ENCODE results near the gene ZNF324. TPM values are rescaled to one million over a fixed set of nuclear protein-coding genes. Genes with fewer than 3 reads are reported as not detected.
"Not testable (repeated sequence)": the region's sequence is repeated elsewhere in the genome, so short reads cannot be mapped to it uniquely, and the experiment has no call there.

ZNF324 gene
- total and polyA plus RNA-seq, 7 donors: 3.6 to 16.4 (median 10.5) TPM

DNA sequence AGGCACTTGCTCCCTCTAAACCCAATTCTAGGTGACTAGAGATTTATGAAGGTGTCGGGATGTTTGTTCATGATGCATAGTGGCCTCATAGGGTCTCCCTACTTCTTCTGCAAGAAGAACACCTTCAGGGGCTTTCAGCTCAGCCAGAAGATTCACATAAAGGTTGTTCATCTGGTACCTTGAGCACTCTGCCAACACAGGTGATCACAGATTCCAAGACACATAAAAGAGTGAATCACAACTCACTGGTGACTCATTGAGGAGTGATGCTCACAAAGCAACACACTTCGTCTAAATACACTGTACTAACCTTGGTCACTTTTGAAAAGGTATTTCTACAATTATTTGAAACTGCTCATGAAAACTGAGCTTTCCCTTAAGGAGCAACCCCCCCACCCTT is 6.8 kb upstream of the ZNF324 start:
- no peak overlapping the region for H3K27ac ChIP-seq
- TF ChIP-seq EP300 (IDR thresholded peaks at IDR 0.05) (no peak), CTCF (IDR thresholded peaks at IDR 0.05) (no peak), POLR2AphosphoS5 (IDR thresholded peaks at IDR 0.05) (no peak), POLR2A (IDR thresholded peaks at IDR 0.05) (no peak)
- H3K9me3 ChIP-seq: no peaks in the 10 kb centered on the region
- intact Hi-C loops (cut with DNase I): no loop called here
- no peak overlapping the region for H3K4me3 ChIP-seq
- no peaks in the 10 kb centered on the region for H3K27me3 ChIP-seq
- DNase-seq: no peak
- H3K36me3 ChIP-seq: peaks cover 0 to 23% (median 4%) of the 10 kb centered on the region in 4 donors
- H3K4me1 ChIP-seq: no peaks in the 10 kb centered on the region
- WGBS, 2 donors: 89 to 90% methylated on average over 2 of the region's 2 CpGs

- intact Hi-C loops (cut with DNase I): loop anchor here (2.0 kb wide), 1 partner anchor 15 kb away; the partner anchor contains the start of gene ZNF324B
- no peaks in the 10 kb centered on the region for H3K27me3 ChIP-seq
- TF ChIP-seq POLR2A (IDR thresholded peaks at IDR 0.05) (no peak), CTCF (IDR thresholded peaks at IDR 0.05) (no peak), EP300 (IDR thresholded peaks at IDR 0.05) (no peak), POLR2AphosphoS5 (IDR thresholded peaks at IDR 0.05) (no peak)
- peak overlapping the region; percentile 15 to 99 (median 91) for H3K4me3 ChIP-seq
- H3K4me1 ChIP-seq: peaks cover 0 to 23% (median 14%) of the 10 kb centered on the region in 4 donors
- H3K36me3 ChIP-seq: peaks cover 6 to 20% (median 9%) of the 10 kb centered on the region in 4 donors
- peak overlapping the region in 2 of 4 donors; percentile 14 to 88 for H3K27ac ChIP-seq
- no peaks in the 10 kb centered on the region for H3K9me3 ChIP-seq
- no peak for DNase-seq
- 29 to 35% methylated on average over 20 of the region's 20 CpGs for WGBS, 2 donors
Observed at GRCh38 chr19:58466089-58466759, 656 bp upstream of the ZNF324 start.

DNA sequence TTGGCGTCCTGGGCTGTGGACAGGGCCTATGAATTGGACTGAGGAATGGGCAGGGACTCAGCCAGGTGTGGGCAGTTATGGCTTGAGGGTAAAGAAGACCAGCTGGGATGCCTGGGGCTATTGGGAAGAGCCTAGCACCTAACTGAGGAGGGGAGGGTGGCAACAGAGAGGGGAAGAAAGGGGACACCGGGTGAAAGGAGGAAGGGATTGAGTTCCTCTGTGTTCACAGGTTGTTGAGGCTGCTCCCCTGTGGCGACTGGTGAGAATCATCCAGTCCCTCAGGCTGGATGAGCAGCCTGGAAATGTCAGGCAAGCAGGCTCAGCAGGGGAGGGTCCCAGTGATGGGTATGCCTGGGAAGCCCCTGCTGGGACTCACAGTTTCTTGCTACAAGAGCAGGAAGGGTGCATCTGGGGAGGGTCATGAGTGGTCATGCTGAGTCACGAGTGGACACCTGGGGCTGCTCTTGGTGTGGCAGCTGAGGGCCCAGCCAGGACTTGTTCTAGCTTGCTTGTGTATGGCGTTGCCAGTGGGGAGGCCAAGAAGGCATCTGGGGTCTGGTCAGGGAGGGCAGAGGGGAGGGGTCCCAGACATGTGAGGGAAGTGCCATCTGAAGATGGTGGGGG is 1.4 kb downstream of the ZNF324 start:
- intact Hi-C loops (cut with DNase I): no loop called here
- no peak for DNase-seq
- no peak overlapping the region for H3K27ac ChIP-seq
- peak overlapping the region in 1 of 4 donors; percentile 99 for H3K4me3 ChIP-seq
- peaks cover 17 to 39% (median 19%) of the 10 kb centered on the region in 4 donors for H3K36me3 ChIP-seq
- 66 to 68% methylated on average over 5 of the region's 5 CpGs for WGBS, 2 donors
- H3K4me1 ChIP-seq: peaks cover 0 to 23% (median 14%) of the 10 kb centered on the region in 4 donors
- TF ChIP-seq EP300 (IDR thresholded peaks at IDR 0.05) (no peak), CTCF (IDR thresholded peaks at IDR 0.05) (no peak)
- H3K9me3 ChIP-seq: no peaks in the 10 kb centered on the region
- no peaks in the 10 kb centered on the region for H3K27me3 ChIP-seq

- no peak overlapping the region for H3K27ac ChIP-seq
- 93 to 96% methylated on average over 17 of the region's 17 CpGs for WGBS, 2 donors
- no peaks in the 10 kb centered on the region for H3K27me3 ChIP-seq
- TF ChIP-seq POLR2A (IDR thresholded peaks at IDR 0.05) (no peak), POLR2AphosphoS5 (IDR thresholded peaks at IDR 0.05) (no peak), CTCF (IDR thresholded peaks at IDR 0.05) (no peak)
- no peaks in the 10 kb centered on the region for H3K9me3 ChIP-seq
- H3K4me3 ChIP-seq: no peak overlapping the region
- H3K36me3 ChIP-seq: peaks cover 17 to 41% (median 19%) of the 10 kb centered on the region in 4 donors
- H3K4me1 ChIP-seq: peaks cover 0 to 23% (median 14%) of the 10 kb centered on the region in 4 donors
- DNase-seq: no peak
- intact Hi-C loops (cut with DNase I): no loop called here
Observed at GRCh38 chr19:58469241-58470013, 2.5 kb downstream of the ZNF324 start.

DNA sequence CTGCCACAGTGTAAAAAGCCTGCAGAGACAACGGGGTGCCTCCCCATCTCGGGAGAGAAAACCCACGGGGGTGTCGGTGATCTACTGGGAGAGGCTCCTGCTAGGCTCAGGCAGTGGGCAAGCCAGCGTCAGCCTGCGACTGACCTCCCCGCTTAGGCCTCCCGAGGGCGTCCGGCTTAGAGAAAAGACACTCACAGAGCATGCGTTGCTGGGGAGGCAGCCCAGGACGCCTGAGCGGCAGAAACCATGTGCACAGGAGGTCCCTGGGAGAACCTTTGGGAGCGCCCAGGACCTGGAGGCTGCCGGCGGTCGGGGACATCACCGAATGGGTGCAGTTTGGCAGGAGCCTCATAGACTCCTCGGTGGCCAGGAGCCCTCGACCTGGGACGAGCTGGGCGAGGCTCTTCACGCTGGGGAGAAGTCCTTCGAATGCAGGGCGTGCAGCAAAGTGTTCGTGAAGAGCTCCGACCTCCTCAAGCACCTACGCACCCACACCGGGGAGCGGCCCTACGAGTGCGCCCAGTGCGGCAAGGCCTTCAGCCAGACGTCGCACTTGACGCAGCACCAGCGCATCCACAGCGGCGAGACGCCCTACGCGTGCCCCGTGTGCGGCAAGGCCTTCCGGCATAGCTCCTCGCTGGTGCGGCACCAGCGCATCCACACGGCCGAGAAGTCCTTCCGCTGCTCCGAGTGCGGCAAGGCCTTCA is 4.1 kb downstream of the ZNF324 start:
- Histone ChIP-seq H3K36me3 (peaks cover 17 to 41% (median 19%) of the 10 kb centered on the region in 4 donors), H3K4me1 (peaks cover 0 to 31% (median 22%) of the 10 kb centered on the region in 4 donors)
- H3K27me3 ChIP-seq; H3K4me3 ChIP-seq; H3K27ac ChIP-seq; H3K9me3 ChIP-seq; intact Hi-C loops (cut with DNase I); DNase-seq: not testable (repeated sequence)
- 97% methylated on average over 40 to 43 of the region's 53 CpGs for WGBS, 2 donors
